OCI-M2 (cell line): ENCODE measurements around the gene RAB11FIP3.

Source experiments
- DNase-seq: peaks from one replicate; lab custom pipeline; 2025; ENCODE audit not compliant: unreplicated experiment; lab: John Stamatoyannopoulos, UW

Gene RAB11FIP3

DNA sequence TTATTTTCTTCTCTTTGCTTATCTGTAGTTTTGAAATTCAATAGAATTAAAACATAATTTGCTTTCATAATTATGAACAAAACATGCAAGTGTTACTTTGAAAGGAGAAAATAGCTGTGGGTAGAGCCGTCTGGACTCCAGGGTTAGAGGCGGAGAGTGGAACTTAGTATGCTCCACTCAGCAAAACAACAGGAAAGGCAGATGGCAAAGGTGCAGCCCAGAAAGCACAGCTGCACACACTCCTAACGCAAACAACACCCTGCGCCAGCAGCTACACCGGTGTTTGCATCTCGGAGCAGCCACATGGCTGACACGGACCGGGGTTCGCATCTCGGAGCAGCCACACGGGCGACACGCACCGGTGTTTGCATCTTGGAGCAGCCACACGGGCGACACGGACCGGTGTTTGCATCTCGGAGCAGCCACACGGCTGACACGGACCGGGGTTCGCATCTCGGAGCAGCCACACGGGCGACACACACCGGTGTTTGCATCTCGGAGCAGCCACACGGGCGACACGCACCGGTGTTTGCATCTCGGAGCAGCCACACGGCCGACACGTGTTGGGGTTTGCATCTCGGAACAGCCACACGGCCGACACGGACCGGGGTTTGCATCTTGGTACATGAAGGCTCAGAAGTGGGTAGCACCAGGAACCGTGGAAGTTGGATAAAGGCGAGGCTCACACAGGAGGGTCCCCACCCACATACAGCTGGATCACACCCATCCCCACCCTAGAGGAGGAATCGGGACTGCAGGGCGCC, 89.9 kb downstream of the RAB11FIP3 start:
- no peak for DNase-seq

DNA sequence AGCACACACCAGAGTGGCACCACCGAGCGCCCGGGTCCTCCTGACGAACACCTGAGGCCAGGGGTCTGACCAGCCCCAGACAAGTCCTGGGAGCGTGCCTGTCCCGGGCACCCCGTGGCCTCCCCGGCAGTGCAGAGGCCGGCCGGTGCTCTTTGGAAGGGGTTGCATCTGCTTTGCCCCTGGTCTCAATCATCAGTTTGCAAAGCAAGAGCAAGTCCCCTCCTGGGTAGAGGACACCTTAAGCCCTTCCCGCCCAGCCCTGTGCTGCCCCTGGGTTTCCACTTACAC, 90.4 kb downstream of the RAB11FIP3 start:
- no peak for DNase-seq

DNA sequence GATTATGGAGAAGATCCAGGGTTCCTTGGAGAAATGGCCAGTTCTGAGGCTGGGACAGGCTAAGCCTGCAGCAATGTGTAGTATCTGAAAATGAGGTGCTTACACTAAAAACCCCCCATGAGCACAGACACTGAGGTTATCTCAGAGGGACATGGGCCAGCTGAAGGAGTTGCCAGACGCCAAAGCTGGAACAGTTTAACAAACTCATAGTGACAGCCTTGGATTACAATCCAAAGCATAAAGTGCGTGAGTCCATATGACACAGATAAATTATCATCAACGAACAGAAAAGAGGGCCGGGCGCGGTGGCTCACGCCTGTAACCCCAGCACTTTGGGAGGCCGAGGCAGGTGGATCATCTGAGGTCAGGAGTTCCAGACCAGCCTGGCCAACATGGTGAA, 90.9 kb downstream of the RAB11FIP3 start:
- DNase-seq = no peak

DNA sequence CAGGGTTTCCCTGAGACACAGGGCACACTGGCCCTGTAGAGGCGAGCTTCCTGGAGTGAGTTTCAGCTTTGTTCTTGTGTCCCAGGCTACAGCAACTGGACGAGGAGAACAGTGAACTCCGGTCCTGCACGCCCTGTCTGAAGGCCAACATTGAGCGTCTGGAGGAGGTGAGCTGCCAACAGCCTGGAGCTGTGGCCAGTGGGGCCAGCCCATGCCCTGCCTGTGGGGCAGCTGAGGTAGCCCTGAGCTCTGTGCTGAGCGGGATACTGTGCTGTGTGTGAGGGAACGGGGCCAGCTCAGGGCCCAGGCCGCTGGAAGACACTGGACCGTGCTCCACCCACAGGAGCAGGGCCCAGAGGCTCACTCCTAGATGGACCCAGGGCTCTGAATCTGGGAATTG, 93.4 kb downstream of the RAB11FIP3 start:
- DNase-seq = no peak

DNA sequence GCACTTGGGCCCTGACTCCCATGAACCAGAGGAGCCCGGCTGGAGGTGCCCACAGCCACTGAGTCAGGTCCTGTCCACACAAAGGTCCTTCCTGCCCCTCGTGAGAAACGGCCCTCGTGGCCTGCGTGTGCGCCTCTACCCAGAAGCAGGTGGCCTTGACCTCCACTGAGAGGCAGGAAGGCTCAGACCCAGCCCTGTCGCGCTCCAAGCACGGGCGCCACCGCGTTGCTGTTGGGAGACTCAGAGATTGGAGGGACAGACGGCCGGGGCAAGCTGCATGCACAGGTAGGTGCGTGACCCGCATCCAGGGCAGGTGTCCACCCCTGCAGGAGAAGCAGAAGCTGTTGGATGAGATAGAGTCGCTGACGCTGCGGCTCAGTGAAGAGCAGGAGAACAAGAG, 94.0 kb downstream of the RAB11FIP3 start:
- DNase-seq = no peak

DNA sequence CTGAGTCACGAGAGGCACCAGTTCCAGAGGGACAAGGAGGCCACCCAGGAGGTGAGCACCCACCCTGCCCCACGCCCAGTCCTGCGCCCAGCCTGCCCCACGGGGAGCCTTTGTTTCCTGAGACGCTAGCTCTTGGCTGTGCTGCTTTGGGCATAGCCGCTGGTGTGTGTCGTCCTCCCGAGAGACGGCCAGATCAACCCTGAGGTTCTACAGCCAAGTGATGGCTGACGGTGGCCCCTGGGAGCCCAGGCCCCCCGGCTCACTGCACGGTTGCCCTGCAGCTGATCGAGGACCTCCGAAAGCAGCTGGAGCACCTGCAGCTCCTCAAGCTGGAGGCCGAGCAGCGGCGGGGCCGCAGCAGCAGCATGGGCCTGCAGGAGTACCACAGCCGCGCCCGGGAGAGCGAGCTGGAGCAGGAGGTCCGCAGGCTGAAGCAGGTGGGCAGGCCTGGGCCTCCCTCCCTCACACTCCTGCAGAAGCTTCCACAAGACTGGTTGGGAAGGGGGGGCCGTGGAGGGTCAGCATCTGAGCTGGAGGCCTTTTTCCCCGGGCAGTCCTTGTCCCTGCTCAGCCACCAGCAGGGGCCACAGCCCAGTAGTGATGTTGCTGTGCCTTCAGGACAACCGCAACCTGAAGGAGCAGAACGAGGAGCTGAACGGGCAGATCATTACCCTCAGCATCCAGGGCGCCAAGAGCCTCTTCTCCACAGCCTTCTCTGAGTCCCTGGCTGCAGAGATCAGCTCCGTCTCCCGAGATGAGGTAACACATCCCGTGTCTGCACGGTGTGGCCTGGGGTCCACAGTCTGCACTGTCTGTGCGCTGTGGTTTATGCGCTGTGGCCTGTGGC, 94.6 kb downstream of the RAB11FIP3 start:
- DNase-seq = no peak

DNA sequence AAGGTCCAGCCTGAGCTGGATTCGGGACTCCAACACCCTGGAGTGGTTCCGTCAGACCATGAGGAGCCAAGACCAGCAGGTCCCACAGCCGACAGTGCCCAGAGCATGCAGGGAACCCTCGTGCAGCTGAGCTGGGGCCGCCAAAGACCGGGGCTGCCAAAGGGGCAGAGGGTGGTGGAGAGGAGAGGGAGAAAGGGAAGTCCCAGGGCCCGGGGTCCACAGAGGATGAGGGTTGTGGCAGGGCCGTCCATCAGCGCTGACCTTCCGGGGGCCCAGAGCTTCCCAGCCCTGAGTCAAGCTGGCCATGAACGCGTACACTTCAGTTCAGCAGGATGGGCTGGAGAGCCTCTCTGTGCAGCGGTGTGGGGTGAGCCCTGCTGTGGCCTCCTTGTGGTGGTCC, 95.4 kb downstream of the RAB11FIP3 start:
- DNase-seq = no peak

DNA sequence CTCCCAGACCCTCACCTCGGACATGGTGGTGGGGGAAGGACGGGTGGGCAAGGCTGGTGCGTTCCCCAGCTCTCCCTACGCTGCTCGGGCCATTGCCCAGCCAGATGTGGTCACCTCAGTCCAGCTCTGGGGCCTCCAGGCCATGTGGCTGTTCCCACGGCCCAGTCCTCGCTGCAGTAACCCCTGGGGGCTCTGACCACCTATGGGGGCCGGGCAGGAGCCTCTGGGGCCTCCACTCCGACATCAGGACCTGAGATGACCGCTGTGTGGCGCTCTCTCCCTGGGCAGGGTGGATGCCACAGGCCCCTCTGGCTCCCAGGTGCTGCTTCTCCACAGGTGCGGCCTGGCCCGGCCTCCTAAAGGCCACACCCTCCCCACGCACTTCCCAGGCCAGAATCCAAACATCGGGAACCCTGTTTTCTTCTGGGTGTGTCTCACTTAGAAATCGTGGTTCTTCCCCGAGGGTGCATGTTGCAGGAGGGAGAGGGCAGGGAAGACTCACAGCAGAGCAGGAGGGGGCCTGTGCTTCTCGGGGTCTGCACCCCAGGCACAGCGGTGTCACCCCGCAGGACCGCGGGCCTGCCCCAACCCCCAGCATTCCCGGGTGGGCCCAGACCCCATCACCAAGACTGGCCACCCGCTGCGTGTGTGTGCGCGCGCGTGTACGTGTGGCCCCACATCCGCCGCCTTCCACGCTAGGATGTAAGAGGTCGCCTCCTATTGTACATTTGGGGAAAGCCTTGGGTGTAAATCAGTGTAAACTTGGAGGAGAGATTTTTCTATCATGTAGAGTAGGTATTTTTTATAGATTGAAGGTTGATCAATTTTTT, 96.1 kb downstream of the RAB11FIP3 start:
- DNase-seq = no peak

DNA sequence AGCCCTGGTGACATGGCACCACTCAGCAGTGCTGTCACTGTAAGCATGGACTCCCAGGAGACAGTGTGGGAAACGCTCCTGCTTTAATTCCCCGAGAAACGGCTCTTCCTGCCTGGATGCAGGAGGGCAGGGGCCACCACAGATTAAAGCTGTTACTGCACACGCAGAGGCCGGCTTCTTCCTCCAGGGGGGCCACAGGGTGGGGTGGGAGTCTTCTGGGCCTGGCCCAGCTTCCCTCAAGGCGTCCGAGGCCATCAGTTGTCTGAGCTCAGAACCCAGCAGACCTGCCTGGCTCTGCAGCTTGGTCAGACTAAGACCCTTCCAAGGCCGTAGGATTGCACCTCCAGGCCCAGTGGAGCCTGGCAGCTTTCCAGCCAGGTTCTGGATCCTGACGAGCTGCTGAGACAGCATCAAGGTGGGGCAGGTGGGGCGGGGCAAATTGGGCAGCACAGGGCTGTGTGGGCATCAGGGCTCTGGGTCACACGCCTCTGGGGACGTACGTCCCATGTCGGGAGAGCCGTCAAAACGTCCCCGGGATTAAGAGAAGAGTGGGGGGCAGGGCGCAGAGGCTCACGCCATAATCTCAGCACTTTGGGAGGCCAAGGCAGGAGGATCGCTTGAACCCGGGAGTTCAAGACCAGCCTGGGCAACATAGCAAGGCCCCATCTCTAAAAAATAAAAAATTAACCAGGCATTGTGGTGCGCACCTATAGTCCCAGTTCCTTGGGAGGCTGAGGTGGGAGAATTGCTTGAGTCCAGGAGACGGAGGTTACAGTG, 97.1 kb downstream of the RAB11FIP3 start:
- DNase-seq = no peak

DNA sequence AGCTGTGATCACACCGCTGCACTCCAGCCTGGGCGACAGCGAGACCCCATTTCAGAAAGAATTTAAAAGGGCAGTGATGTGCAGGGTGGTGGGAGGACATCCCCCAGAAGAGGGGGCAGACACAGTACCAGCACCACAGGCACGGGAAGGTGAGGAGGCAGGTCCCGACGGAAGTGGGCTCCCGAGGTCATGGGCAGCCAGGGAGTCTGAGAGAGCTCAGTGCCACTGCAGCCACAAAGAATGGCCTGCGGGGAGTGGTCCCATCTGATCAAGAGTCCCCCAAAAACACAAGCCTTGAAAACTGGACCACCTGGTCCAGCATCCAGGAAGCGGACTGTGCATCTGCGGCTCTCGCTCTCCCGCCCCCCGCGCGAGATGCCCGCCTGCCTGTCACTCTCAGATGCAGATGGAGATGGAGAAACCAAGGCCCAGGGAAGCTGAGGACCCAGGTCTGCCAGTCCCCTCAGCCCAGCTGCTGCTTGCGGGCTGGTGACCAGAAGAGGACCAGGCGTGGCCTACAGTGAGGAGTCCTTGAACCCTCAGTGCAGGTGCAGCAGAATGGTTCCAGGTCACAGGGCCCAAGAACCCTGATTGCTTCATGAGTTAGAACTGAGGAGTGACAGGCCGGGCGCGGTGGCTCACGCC, 97.8 kb downstream of the RAB11FIP3 start:
- no peak for DNase-seq

DNA sequence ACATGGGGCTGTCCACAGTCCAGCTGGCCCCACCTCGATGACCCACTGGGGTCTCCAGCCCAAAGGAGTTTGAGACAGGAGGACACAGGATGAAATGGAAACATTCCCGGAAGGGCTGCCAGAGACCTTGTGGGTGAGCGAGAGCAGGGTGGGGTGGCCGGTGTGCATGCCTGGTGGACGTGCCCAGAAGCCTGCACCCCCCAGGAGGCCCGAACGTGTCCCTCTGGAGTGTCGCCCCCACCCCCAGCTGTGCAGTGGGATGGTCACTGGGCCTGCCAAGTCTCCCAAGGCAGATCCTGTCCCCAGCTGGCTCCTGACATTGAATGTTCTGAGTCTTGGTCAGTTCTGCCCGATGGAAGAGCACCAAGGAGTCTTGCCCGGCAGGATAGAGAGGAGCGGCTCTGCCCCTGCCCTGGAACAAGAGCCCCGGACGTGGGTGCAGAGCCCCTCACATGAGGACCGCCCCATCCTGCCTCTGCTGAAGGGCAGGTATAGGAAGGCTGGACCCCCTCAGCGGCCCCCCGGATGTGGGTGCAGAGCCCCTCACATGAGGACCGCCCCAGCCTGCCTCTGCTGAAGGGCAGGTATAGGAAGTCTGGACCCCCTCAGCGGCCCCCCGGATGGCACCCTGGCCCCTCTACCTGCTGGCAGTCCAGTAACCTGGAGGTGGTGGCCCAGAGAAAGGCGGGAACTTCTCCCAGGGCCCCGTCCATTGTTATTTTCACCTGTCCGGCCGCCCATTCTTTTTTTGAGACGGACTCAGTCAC, 99.0 kb downstream of the RAB11FIP3 start:
- DNase-seq = no peak

DNA sequence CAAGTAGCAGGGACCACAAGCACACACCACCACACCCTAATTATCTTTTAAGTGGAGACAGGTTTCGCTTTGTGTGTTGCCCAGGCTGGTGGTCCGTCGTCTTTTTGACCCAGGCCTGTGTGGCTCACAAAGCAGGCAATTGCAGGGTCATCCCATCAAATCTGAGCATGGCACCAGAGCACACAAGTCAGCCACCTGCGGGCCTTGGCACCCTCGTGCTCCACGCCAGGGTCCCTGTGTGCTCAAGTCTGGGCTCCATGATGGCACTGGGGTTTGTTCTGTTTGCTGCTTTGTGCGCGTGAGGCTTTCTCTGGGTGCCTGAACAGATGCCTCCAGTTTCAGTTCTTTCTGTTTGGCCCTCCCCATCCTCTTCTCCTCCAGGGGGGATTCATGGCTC, 99.7 kb downstream of the RAB11FIP3 start:
- DNase-seq = no peak

DNA sequence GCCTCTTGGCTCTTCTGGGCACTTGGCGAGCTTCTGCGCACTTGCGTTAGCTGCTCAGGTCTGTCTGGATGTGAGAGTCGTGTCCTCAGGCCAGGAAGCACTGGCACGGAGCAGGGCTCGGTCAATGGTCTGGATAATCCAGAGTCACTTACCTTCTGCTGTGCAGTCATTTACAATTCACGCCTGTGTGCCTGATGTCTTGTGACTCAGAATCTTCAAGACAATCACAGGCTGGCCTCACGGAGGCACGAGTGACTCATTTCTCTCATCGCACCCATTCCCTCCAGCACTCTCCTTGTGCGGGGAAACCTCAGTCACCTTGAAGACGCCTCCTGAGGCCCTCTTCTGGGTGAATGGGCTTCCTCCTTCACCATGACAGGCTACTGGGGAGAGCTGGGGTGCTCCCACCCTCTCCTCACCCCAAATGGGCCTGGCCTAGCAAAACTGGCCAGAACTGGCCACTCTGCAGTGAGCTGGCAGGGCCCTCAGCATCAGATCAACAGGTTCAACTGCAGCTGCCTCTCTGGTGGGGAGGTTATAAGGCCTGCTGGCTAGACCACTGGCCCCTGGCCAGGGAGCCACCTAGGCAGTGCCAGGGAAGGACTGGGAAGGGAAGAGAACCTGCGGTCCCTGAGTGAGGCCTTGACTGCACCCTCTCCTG, 100.2 kb downstream of the RAB11FIP3 start:
- DNase-seq = no peak

DNA sequence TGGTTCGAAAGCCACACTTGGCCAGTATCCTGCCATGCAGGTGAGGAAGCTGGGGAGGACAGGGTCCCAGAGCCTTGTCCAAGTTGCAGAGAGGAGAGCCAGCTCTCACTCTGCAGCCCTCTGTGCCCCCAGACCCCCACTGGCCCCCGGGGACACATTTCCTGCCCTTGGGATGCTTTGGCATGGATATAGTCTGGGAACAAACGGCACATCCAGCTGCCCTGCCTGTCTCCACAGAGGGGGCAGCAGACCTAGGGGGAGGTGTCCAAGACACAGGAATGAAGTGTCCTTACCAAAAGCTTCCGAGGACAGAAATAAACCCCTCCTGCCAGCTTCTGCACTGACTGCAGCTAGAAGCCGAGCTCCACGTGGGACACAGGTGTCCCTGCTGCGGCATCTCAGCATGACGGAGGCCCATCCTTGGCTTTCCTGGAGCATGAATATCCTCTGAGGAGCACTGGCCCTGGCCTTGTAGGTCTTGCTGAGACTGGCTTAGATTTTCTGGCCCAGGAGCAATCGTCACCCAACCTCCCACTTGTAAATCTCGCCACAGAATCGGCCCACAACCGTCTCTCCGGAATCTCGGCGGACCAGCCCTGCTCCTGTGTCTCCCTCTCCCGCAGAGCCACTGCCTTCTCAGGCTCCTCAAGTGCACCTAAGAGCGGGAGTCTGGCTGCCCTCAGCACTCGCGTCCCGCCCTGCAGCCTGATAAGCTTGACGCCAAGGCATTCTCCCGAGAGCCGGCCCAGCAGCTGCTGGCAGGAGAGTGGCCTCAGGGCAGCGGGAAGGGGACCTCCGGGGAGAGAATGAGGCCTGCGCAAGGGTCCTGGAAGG, 100.9 kb downstream of the RAB11FIP3 start:
- no peak for DNase-seq

DNA sequence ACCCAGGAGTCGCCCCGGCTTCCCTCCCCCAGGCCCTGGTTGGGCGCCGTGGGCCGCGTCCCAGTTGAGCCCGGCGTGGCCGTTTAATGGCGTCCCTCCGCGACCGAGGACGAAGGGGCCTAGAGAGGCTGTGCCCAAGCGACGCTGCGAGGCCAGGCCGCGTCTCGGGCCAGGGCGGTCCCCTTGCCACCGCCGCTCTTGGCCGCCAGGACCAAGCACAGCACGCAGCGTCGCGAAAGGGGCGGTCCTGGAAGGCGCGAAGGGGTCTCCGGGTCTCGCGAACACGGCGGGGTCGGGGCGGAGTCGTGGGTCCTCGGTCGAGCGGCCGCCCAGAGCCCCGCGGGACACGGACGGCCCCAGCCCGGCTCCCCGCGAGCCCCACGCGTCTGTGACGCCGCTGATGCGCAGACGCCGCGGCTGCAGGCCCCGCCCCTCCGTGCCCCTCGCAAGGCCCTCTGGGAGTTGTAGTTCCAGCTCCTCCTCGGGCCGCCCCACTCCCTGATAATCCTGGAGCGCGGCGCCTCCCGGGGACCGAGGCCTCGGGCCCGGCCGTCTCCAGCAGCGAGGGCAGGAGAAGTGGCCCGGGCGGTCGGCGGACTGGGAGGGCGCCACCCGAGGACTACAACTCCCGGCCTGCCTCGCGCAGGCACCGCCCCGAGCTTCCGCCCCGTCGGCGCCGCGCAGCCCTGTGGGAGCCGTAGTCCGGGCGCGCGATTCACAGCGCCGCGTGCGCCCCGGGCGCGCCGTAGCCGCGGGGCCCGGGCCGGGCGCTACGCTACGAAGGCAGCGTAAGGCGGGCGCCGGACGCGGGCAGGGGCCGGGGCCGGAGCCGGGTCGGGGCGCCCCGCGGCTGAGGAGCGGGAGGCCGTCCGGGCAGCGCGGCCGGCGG, 101.8 kb downstream of the RAB11FIP3 start, which contains the start of gene CAPN15:
TSS of gene CAPN15 (plus strand) at position 698 of the 889 bp plus-strand sequence. CDS start 19,127 bp downstream, outside the sequence.
- no peak for DNase-seq

DNA sequence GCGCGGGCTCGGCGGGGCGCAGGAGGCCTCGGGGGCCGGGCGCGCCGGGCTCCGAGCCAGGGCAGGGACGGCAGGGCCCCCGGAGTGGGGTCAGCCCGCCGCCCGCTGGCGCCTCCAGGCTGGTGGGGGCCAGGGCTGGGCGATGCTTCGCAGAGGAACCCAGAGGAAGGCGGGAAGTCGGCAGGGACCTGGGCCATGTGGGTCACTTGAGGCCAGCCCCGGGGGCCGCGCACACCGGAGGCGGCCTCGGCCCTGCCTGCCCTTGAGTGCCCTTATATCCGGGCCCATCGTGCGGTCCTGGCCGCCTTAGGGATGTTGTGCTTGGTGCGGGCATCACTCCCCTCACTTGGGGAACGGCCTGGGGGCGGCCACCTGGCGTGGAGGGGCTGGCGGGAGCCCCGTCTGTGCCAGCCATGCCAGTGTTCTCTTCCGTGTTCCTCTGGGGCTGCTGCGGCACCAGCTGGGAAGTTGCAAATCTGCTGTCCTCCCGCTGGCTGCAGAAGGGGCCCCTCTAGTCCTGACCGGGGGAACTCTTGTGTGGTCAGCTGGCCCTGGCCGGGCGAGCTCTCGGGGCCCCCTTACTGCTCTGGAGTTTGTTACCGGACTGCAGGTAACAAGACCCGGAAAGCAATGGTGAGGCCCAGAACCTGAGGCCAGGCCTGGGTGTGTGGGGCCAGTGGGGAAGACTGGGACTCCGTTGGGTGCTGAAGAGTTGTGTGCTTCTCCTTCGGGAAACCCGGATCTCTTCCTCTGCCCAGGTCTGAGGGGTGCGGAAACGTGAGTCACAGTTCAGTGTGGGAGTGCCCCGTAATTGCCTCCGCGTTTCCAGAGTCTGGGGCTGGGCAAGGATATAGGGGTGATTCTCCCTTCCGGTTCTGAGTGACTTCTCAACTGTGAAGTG, 102.9 kb downstream of the RAB11FIP3 start:
- DNase-seq = no peak
